Right lung (tissue), 5 donors: ENCODE measurements around the gene NBAS. TPM values are rescaled to one million over a fixed set of nuclear protein-coding genes. Genes with fewer than 3 reads are reported as not detected.

Experiments used
- DNase-seq, 2 donors: peaks; one replicate each; pipeline ENCODE4 v3.0.0-alpha.2; 2013
- polyA plus RNA-seq, 5 donors: library from polyadenylated mRNA; unstranded; fragments of 120-200 nt; gene quantifications; one replicate each; pipeline versions ENCODE4 v1.2.1 to v1.2.3, GENCODE V29; 2013; ENCODE audit warnings: inconsistent platforms in 1 of 5, low replicate concordance in 1 of 5; ENCODE audit not compliant: insufficient read length in 5 of 5, insufficient read depth in 1 of 5

Gene NBAS
- polyA plus RNA-seq, 5 donors = 42.6 to 50.2 (median 45.6) TPM

DNA sequence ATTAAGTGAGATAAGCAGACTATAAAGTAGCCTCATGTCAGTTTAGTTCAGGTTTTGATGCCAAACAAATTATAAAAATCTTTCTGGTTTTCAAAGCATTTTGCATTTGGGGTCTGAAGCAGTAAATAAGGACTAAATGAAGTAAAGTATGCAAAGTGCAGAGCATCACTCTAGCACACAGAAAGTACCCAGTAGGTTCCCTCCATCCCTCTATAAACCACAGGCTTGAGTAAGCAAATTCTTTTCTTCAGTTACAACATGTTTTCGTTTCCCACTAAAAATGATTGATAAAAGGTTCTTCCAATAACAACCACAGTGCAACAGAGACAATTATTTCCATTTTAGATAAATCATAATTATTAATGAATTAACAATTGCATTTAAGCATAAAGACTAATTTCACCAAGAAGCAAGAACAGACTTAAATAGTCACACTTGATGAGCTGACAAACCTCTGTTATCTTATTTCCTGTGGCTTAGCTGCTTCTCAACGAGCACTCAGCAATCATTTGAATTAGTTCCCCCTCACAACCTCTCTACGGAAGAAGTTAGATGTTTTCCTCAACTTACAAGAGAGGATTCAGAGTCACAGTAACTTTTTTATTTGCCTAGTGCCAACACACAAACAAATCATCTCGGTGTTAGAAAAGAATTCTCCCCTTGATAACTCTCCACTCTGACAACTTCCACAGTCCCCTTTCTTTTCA is 249.8 kb downstream of the NBAS start:
- DNase-seq = no peak

DNA sequence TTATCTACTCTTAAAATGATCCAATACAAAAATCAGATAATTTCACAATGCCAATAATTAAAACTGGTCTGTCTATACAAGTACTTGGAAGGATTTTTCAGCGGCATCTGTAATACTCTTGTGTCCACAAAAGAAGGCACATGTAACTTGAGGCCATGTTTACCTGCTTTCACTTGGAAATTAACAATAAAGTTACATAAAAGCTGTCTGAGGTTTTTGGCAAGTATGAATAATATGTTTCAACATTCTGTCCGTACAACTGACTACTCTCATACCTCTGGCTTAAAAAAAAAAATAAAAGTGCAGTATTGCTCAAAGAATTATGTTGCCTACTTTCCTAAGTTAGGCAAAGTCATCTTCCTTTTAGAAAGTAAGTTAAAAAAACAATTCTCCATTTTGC is 253.6 kb downstream of the NBAS start:
- no peak for DNase-seq

DNA sequence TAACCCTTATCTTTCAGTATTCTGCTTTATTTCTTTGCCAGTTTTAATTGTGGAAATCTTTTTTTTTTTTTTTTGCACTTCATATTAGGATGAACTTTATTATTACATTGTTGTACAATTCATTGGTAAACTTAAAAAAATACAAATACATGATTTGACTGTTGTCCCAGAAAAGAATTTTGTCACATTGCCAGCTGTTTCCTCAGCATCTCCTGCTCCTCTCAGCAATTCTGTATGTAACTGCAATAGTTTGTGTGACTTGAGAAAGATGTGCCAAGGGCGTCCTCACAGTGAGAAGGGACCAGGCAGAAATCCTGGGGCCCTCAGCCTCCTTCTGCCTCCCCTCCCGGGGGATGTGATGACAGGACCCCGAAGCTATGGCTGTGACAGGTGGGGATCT is 254.4 kb downstream of the NBAS start:
- peak; percentile 13 to 33 for DNase-seq

DNA sequence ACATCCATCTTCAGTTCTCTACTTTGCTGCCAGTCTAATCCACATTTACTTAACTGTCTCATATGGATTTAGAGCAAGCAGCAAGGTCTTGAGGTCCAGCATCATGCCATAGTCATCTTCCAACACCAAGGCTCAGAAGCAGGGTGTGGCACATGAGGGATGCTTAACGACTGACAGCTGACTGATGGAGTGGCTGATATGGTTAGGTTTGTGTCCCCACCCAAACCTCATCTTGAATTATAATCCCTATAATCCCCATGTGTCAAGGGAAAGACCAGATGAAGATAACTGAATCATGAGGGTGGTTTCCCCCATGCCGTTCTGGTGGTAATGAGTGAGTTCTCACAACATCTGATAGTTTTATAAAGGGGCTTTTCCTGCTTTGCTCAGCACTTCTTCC is 257.3 kb downstream of the NBAS start:
- DNase-seq = no peak

DNA sequence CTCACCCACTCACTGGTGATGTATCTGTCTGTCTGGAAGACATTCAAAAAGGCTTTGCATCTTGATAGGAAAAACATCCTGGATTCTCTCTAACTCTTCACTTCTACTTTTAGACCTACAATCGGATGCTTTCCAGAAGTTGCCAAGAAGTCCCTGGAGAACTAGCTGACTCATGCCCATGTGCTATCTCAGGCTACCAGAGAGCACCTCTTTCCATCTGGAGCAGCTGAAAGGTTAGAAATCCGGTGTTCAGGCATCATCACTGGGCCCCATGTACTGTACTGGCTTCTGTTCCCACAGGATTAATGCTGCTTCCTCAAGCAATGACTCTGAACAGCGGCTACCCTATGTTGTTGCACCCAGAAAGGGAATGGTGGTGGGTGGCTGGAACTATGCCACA is 259.0 kb downstream of the NBAS start:
- no peak for DNase-seq

DNA sequence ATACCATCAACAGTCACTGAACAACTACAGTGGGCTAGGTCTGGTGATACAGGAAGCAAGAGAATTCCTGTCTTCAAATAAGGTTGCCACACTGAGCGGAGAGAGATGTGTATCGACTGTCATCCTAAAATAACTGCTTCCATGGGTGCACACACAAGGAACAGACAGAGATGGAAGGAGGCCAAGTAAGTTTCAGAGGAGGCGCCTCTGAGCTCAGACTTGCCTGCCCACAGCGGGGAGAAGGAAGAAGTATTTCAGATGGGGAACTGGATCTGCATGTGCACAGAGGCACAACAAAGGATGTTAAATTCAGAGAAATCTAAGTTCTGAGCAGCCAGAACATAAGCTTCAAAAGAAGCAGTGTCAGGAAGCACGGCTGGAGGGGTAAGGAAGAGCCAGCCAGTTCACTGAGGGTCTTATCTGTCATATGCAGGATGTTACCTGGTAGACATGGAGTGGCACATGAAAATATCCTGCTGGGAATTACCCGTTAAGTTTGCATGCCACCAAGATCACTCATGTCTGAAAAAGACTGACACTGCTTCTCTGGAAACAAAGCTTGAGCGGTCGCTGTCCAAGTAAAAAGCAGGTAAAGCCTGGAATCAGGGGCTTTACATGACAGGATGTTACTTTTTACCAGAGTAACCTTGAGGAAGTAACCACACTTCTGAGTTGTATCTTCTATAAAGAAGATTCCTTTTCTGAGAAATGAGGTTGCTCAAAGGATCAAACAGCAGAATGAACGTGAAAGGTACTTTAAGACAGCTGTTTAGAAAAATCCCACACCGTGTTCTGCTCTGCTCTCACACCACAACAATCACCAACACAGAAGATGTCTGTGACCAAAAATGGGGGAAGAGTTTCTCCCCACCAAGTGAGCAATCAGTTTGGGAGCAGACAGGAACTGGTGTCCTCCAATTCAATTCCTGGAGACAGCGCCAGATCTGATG is 260.2 kb downstream of the NBAS start:
- DNase-seq = no peak

DNA sequence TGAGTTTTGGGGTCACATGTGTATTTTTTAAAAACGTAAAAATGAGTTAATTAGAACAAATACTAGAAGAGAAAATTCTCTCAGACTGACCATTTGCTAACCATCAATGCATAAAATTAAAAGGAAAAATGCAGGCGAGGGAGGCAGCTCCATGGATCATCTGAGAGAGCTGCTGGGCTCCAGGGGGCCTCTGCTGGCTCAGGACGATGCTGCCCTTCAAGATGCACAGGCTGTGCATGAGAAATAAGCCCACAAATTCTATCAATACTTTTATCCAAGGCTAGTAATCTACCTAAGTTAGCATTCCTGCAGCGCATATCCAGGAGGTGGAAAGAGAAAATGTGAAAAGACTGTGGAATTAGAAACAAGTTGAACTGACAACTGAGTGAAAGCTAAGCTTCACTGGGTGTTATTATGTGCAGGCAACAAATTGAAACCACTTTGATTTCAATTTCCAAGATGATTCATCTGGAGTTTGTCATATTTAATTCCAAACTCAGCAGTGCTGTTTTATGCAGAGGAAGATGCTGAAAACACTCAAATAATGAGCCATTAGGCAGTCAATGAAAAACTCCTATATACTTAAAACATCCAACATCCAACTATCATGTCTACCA is 261.1 kb downstream of the NBAS start:
- no peak for DNase-seq

DNA sequence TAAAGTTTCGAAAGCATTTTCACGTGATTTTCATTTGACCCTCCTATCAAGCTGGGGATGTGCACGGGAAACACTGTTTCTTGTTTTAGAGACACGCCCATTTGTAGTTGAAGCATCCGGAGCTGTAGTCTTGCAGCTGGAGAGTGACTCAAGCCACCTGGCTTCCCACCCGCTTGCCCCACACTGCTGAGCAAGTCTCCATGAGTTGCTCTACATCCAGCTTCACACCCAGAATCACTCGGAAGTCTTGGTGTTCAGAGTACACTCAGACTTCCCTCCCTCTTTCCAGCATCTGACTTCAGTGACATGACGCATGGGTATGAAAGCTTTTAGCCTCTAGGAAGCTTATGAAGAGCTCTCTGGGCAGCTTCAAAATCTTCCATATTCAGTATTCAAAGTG is 262.4 kb downstream of the NBAS start:
- no peak for DNase-seq

DNA sequence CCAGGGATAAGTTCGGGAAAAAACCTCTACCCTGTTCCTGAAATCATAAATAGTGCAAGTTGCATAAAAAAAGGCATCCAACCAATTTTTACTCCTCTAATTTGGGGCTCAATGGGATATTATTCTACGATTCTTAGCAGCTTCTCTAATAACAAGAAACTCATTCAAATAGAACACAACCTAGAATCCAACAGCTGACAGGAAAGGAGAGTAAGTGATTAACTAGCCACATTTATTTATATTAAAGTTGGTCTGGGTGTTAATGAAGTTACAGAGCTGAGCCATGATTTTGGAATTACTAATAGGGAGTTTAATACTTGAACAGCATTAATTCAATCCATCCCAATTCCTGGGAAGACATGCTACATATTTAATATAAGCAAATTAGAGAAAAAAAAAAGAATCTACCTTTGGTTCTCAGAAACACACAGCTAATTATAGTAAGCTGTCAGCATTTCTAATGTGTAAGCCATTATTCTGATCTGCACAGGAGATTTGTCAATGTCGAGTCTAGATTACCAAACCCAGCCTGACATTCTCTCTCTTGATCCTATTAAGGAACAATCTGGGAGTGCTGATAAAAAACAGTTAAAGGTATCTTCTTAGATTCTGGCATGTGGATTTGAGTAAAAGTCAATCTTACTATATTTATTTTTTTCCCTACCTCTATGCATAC is 267.7 kb downstream of the NBAS start:
- no peak for DNase-seq

DNA sequence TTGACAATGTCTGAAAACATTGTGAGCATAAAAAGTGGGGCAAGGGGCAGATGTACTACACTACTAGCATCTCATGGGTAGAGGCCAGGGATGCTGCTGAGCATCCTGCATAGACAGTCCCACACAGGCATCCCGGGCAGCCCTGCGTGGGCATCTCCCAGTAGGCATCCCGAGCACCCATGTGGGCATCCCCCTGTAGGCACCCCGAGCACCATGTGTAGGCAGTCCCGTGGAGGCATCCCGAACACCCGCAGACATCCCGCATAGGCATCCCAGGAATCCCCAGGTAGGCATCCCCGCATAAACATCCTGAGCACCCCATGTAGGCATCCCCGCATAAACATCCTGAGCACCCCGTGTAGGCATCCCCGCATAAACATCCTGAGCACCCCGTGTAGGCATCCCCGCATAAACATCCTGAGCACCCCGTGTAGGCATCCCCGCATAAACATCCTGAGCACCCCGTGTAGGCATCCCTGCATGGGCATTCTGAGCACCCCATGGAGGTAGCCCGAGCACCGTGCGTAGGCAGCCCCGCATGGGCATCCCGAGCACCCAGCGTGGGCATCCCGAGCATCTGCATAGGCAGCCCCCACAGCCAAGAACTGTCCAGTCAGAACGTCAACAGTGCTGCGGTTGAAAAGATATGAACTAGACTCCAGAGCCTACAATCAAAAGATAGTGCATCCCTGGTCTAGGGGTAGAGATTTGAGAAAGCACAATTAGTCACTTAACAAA is 273.5 kb downstream of the NBAS start:
- DNase-seq = no peak

DNA sequence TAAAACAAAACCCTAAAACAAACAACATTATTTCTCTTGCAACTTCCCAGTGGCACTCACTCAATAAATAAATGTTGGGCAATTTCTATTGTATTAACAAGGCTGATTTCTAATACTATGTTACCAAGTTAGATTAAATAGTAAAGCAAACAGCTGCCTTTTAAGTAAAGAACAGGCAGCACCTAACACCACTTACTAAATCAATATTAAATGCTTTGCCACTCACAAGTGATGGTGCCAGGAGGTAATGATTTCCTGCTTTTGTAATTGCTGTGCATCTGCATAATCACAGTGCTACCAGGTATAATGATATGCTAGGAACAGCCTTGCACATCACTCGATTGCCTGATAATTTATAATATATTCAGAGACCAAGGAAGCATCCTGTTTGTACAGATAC is 276.5 kb downstream of the NBAS start:
- no peak for DNase-seq

DNA sequence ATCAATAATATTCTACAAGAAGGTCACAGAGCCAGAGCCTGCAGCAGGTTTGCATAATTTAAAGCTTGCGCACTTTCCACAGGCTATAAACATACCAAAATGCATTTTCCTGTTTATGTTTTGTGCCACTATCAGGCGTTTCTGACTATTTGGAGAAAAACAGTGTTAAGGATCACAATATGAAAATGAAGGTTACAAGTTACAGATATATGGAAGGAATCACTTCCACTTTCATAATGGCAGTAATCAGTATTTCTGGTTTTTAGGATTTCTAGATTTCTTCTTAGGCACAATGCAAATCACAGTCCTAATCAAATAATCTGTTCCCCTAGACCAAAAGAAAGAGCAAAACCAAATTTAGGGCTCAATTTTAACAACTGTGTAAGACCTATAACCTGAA is 279.5 kb downstream of the NBAS start:
- no peak for DNase-seq

DNA sequence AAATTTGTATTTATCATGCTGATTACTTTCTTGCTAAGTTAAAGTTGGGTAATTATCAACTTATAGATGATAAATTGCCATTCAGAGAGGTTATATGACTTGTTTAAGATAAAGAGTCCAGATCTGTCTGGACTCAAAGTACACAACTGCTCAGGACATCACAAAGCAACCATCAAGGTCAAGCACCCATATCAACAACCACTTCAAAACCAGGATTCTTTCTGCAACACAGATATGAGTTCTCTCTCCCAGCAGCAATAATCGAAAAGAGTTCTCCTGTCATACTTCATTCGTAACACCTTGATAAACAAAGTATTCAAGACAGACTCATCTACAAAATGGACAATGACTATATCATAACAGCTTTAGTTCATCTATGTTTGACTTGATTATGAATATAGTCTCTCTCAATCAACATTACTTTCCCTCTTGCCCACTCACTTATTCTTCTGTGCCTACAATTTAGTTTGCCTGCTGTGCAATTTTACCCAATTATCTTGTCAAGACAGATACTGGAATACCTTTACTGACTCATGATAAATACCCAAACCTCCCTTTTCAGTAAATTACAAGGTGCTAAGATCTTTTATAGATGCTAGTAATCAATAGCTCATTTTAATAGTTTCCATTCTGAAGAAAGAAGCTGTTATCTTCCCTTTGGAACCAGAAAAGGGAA is 281.8 kb downstream of the NBAS start:
- no peak for DNase-seq

DNA sequence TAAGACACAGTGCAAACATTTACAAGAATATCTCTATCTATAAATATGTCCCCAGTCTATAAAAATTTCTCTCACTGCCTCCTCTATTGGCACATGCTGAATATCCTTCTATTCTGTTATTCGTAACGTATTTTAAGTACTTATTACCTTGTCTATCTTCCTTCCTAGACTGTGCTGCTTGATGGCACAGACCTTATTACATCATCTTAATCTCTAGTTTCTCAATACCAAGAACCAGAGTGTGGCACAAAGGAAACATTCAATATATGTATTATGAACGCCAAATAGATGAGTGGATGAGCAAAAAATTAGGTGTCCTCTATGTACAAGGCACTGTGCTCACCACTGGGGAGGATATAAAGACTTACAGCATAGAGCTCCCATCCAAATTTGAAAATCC is 282.8 kb downstream of the NBAS start:
- no peak for DNase-seq

DNA sequence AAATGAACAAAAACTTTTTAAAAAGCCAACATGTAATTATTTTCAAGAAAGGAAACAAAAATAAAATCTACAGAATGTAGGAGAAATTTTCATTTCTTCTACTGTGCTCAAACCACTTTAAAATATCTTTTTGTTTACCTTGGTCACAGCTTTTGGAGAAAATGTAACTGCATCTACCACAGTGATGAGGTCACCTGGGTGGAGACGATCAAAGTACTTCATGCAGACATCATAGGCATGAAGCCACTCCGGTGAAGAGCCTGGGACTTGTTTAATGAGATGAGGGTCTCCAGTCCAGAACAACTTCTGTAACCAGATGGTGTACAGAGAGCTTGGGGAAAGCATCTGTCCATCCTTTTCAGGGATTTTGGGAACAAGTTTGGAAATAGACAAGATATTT is 285.8 kb downstream of the NBAS start:
- no peak for DNase-seq

DNA sequence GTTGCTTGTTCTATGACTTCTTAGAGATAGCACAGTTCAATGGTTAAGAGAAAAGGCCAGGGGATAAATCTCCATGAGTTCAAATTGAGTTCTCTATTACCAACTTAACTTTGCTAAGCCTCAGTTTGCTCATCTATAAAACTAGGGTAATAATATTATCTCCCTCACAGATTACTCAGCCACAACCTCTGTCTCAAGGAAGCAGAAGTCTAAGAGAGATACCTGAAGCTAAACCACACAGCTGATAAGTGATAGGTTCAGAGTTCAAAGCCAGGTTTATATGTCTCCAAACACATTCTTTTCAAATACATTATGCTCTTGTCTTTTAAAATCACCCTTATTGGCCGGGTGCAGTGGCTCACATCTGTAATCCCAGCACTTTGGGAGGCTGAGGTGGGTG is 287.7 kb downstream of the NBAS start:
- no peak for DNase-seq

DNA sequence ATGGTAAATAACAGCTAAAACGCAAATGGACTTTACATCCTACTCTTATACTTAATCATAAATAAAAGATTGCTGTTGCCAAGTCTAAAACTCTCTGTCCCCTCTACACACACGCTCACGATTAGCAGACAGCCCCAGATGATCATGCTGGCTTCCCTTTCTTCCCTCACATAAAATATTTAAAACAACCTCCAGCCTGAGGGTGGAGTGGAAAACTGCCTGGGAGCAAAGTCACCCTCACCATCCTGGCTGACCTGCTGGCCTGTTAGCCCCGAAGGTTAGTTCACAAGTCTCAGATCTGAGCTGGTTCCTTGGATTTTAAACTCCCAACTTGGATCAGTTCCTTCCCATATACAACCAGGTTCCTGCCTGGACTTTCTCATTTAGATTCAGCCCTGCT is 288.2 kb downstream of the NBAS start:
- no peak for DNase-seq

DNA sequence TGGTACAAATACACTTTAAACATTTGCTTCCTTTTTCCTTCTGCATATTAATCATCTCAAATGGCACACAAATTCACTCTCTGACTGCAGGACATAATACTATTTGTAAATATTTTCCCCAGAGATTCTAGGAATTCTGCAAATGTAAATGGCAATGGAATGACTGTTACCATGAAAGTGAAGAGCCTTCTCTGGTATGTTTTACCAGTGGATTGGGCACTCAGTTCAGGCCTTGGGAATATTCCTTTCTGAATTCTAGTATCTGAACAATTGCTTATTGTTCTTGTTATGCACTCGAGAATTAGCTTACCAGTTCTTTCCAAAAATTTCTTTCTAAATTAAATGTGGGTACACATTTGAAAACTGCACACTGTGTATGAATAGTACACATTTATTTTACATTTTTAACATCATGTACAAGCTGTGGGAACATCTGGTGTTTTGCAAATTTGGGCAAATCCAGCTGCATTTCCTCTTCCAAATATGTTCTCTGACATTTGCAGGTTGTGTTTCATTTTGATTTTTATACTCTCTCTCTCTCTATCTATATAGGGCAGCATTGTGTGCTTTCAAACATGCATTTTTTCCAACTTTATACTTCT is 289.1 kb downstream of the NBAS start:
- DNase-seq = no peak

DNA sequence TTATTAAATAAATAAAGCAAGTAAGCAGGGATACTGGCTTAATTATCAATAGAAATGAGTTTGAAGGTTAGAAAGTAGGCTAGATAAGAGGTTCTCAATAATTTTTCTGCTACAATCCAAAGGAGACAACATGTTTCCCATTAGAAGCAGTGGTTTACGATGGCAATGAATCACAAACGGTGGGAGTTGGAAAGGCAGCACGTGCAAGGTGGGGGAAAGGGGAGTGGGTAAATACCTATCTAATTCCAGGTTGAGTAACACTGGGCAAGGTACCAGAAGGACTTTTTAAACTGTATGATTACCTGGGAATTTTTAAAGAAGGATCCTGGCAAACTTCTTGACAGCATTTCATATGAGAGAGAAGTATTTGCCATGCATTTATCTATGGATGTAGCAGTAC is 289.9 kb downstream of the NBAS start:
- DNase-seq = no peak

DNA sequence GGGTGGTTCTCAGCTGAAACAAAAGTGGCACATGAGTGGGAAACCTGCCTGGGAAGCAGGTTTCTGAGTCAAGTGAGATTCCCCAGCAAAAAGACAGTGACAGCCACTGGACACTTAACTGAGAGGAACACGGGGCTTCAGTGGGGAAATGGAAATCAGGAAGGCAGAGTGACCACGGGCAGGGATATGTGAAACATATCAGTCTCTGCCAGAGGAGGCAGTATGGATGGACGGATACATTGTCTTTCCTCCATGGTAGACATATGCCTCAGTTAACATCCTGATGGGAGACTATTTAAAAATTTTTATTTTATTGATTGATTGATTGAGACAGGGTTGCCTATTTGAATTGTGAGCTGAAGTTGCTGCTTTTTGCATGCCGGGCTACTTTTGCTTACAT is 292.1 kb downstream of the NBAS start:
- no peak for DNase-seq

DNA sequence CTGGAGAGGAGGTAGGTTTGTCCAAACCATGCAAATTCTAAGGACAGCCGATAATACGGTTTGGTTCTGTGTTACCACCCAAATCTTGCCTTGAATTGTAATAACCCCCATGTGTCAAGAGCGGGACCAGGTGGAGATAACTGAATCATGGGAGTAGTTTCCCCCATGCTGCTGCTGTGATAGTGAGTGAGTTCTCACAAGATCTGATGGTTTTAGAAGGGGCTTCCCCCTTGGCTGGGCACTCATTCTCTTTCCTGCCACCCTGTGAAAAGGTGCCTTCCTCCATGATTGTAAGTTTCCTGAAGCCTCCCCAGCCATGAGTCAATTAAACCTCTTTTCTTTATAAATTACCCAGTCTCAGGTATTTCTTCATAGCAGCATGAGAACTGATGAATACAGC is 295.2 kb downstream of the NBAS start:
- no peak for DNase-seq
